SK-N-MC (cell line): ENCODE data around the gene CD93.

Experiments used
- DNase-seq: peaks from one replicate; pipeline ENCODE4 v3.0.0-alpha.2; 2011; ENCODE audit warnings: low read depth, low spot score
- H3K27ac ChIP-seq: fragments of 200-600 bp; sonication (generic); 2 replicates; pipeline ENCODE4 v1.5.1; 2016; ENCODE audit warnings: mixed run types
- H3K36me3 ChIP-seq: fragments of 200-600 bp; sonication (generic); 2 replicates; pipeline ENCODE4 v1.6.1; 2017; ENCODE audit warnings: antibody characterized with exemption, low read length, mixed read lengths; ENCODE audit not compliant: insufficient read depth
- H3K4me3 ChIP-seq: fragments of 200-600 bp; sonication (generic); 2 replicates; pipeline ENCODE4 v1.5.1; 2016
- H3K9ac ChIP-seq: fragments of 200-600 bp; sonication (generic); 2 replicates; pipeline ENCODE4 v1.8.0; 2017; ENCODE audit warnings: mixed run types, mixed read lengths; ENCODE audit not compliant: insufficient read length
- H3K9me3 ChIP-seq: fragments of 200-600 bp; sonication (generic); 2 replicates; pipeline ENCODE4 v1.6.1; 2017; ENCODE audit warnings: low read depth, mild to moderate bottlenecking, antibody characterized with exemption, low read length, moderate library complexity, mixed read lengths
- EZH2 ChIP-seq: fragments of 200-600 bp; sonication (generic); IDR thresholded peaks from one replicate; pipeline ENCODE4 v1.6.1; 2017; ENCODE audit warnings: antibody characterized with exemption
- FOXP2 ChIP-seq: optimal IDR thresholded peaks from 2 replicates; pipeline ENCODE3; 2011; ENCODE audit warnings: mild to moderate bottlenecking, moderate library complexity; ENCODE audit not compliant: insufficient read depth; ENCODE audit errors: extremely low read length, control extremely low read depth
- POLR2AphosphoS5 ChIP-seq: IDR thresholded peaks from 2 replicates; pipeline ENCODE4 v1.6.1; 2012; ENCODE audit warnings: mild to moderate bottlenecking, low read depth, low read length, borderline replicate concordance

The CD93 gene

DNA sequence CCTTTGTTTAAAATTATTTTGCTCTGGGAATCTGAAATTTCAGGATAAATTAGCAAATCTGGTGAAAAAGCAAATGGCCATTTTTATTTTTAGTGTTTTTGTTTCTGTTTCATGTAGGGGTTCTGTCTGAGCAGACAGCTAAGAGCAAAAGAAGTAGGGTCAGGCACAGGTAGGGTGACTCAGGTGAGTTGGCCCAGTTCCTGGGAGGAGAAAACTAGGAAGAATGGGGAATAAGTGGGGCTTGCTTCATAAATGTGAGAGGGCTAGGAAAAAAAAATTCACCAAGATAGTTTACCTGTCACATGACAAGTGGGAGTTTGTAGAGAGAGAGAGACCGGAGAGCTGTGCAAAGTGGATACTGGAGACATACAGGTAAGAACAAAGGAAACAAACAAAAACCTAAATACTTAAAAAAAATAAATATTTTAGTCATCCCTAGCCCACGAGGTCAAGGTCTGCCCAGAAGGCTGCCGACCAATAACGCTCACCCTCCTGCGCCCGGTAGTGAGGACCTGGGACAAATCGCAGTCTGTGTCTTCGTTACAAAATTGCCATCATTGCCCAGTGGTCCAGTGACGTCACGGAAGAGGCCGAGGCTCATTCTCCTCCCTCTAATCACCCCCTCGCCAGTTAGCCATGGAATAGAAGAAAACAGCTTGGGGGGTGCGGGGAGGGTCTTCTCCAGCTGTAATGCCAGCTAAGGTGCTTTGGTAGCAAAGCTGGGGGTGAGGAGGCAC lies 39.0 kb downstream of the CD93 start:
- Histone ChIP-seq H3K9ac (no peak overlapping the region), H3K36me3 (no peaks in the 10 kb centered on the region), H3K27ac (no peak overlapping the region), H3K4me3 (no peak overlapping the region), H3K9me3 (no peaks in the 10 kb centered on the region)
- no peak for TF ChIP-seq POLR2AphosphoS5
- no peak for TF ChIP-seq EZH2
- no peak for TF ChIP-seq FOXP2
- no peak for DNase-seq

DNA sequence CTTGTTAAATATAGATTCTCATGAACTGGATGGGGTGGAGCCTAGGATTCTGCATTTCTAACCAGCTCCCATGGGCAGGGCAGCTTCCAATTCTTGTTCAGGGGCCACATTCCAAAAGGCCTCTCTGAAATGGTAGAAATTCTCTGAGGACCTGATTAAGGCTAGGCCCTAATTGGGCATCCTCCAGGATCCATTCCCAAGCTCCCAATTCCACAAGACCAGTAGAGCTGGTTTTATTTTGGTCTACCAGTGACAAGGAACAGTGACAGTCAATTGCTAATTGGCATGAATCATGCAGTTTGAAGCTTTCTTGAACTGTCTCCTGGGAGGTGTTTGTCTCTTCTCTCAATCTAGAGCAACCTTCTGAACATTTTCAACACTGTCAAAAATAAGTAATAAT lies 39.7 kb downstream of the CD93 start:
- no peak for DNase-seq
- TF ChIP-seq POLR2AphosphoS5 (no peak), FOXP2 (no peak), EZH2 (no peak)
- Histone ChIP-seq H3K9me3 (no peaks in the 10 kb centered on the region), H3K27ac (no peak overlapping the region), H3K36me3 (no peaks in the 10 kb centered on the region), H3K9ac (no peak overlapping the region), H3K4me3 (no peak overlapping the region)

GRCh38 chr20:23043376-23043775 lies 42.7 kb downstream of the CD93 start:
- Histone ChIP-seq H3K9me3 (no peaks in the 10 kb centered on the region), H3K27ac (no peak overlapping the region), H3K4me3 (no peak overlapping the region), H3K9ac (no peak overlapping the region), H3K36me3 (no peaks in the 10 kb centered on the region)
- no peak for DNase-seq
- TF ChIP-seq POLR2AphosphoS5 = no peak
- no peak for TF ChIP-seq EZH2
- TF ChIP-seq FOXP2 = no peak

DNA sequence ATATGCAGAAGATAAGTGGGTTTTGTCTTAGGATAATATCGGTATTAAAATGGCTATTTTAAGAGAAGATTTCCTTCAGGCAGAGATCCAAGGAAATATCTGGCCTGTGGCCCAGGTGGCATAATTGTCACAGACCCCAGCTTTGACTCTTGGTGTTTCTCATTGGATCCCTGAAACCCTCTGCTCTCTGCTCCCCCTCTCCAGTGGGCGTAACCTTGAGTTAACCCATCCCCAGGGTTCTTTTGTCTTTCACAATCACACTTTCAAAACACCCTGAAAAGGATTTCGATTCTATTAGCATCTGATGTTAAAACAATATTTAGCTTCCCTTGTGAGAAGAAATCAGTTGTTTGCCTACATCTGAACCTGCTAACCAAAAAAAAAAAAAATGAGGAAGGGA lies 43.9 kb downstream of the CD93 start:
- Histone ChIP-seq H3K9me3 (no peaks in the 10 kb centered on the region), H3K36me3 (no peaks in the 10 kb centered on the region), H3K27ac (no peak overlapping the region), H3K9ac (no peak overlapping the region), H3K4me3 (no peak overlapping the region)
- no peak for TF ChIP-seq EZH2
- no peak for TF ChIP-seq POLR2AphosphoS5
- TF ChIP-seq FOXP2 = no peak
- no peak for DNase-seq

- Histone ChIP-seq H3K9ac (no peak overlapping the region), H3K4me3 (no peak overlapping the region), H3K9me3 (no peaks in the 10 kb centered on the region), H3K36me3 (no peaks in the 10 kb centered on the region), H3K27ac (no peak overlapping the region)
- DNase-seq = no peak
- TF ChIP-seq EZH2 = no peak
- TF ChIP-seq FOXP2 = no peak
- TF ChIP-seq POLR2AphosphoS5 = no peak
Measured at GRCh38 chr20:23039885-23040508, 46.1 kb downstream of the CD93 start.

DNA sequence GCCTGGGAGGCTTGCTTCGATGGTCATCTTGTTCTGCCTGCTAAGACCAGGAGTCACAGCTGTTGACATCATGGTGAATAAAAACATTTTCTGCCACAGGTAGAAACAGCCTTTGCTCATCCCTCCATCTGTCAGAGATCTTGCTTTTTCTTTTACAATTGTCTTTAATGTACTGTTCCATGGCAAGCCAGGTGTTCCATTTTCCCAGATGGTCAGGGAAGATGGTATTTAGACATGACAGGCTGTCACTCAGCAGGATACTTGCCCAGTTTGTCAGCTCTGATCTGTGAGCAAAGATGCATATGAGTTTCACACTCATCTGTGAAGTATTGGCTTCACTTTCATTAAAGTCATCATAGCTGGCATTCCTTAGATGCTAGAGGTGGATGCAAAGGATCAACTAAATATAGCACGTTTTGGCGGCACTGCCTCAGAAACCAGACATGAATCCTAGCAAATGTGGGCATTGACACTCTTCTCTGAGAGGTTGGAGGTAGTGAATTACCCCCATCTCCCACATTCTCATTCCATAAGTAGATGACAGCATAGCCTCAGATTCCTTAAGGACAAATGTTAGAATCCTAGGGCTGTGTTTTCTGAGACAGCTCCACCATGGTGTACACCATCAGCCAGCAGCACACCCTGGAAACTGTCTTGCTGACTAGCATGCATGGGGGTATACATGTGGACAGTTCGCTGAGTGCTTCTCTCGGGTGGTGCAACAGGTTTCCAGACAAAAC lies 46.8 kb downstream of the CD93 start:
- DNase-seq = no peak
- no peak for TF ChIP-seq FOXP2
- TF ChIP-seq POLR2AphosphoS5 = no peak
- TF ChIP-seq EZH2 = no peak
- Histone ChIP-seq H3K9ac (no peak overlapping the region), H3K4me3 (no peak overlapping the region), H3K9me3 (no peaks in the 10 kb centered on the region), H3K27ac (no peak overlapping the region), H3K36me3 (no peaks in the 10 kb centered on the region)

DNA sequence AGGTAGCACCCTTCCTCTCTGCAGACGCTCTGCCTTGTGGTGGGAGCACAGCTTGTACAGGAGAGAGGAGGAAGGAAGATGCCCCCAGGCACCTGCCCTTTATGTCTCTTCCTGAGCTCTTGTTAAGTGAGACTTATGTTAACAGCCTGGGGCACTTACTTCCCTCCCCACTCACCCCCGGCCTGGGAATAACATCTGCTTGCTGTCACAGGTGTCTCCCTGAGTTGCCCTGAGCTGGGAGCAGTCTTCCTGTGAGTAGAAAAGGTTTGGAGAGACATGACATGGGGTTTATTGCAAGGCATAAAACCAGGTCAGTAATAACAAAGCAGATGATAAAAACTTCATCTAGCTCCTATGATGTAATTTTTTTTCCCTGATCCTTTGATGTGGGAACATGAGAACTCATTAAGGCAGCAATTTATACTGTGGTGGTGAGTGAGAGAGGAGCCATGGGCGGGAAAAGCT lies 49.1 kb downstream of the CD93 start:
- H3K9ac ChIP-seq = no peak overlapping the region
- no peak overlapping the region for H3K27ac ChIP-seq
- TF ChIP-seq FOXP2 (no peak), EZH2 (no peak)
- H3K9me3 ChIP-seq = no peaks in the 10 kb centered on the region
- no peaks in the 10 kb centered on the region for H3K36me3 ChIP-seq
- no peak overlapping the region for H3K4me3 ChIP-seq
- no peak for DNase-seq

- Histone ChIP-seq H3K9ac (no peak overlapping the region), H3K9me3 (no peaks in the 10 kb centered on the region), H3K36me3 (no peaks in the 10 kb centered on the region), H3K27ac (no peak overlapping the region), H3K4me3 (no peak overlapping the region)
- DNase-seq = no peak
- no peak for TF ChIP-seq FOXP2
- TF ChIP-seq POLR2AphosphoS5 = no peak
- TF ChIP-seq EZH2 = no peak
Measured at GRCh38 chr20:23036371-23036770, 49.8 kb downstream of the CD93 start.
